ENCODE results near the gene RAB3GAP1.

- TF ChIP-seq POLR2A (IDR thresholded peaks at IDR 0.05) (no peak), CTCF (IDR thresholded peaks at IDR 0.05) (no peak), POLR2AphosphoS5 (IDR thresholded peaks at IDR 0.05) (no peak), EP300 (IDR thresholded peaks at IDR 0.05; ENCODE audit: low read depth) (no peak)
Measured at GRCh38 chr2:135175177-135175576, 123.1 kb downstream of the RAB3GAP1 start.
